GM10266 (cell line): ENCODE results near the gene NNAT.

ENCODE experiments used
- DNase-seq: peaks from one replicate; pipeline ENCODE4 v3.0.0; 2012; ENCODE audit errors: extremely low spot score
- TF ChIP-seq, protein P1 (sequence below): IDR thresholded peaks from 2 replicates; pipeline ENCODE4 v1.5.1; 2012; ENCODE audit warnings: mild to moderate bottlenecking, low read depth; ENCODE audit not compliant: control insufficient read depth, insufficient read depth; ENCODE audit errors: missing control alignments

Gene NNAT

DNA sequence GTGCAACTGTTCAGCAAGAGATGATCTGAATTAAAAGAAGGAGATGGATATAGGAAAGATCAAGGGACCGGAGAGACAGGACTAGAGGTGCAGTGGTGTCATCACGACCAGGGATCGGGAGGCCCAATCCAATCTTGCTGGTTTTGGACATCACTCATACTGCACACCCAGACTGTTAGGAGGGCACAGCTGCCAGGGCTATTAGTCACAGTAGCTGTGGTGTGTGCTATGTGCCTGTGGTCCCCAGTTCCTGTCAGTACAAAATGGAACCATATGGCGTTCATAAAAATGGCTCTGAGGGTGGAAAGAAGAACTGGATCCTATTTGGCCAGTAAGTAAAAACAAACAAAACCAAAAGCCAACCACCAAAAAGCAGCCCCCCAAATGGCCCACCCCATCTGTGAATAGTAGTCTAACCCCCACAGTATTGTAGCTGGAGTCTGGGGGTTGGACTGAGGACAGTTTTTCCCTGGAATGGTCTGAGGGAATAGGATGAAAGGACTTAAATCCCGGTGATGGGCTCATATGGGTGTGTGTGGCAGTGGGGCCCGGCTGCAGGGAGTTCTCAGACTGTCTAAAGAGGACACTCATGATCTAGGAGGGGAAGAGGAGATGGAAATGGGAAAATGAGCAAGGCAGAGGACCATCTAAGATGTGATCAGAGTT lies 9.3 kb upstream of the NNAT start:
- DNase-seq: no peak
- TF ChIP-seq, protein P1, sequence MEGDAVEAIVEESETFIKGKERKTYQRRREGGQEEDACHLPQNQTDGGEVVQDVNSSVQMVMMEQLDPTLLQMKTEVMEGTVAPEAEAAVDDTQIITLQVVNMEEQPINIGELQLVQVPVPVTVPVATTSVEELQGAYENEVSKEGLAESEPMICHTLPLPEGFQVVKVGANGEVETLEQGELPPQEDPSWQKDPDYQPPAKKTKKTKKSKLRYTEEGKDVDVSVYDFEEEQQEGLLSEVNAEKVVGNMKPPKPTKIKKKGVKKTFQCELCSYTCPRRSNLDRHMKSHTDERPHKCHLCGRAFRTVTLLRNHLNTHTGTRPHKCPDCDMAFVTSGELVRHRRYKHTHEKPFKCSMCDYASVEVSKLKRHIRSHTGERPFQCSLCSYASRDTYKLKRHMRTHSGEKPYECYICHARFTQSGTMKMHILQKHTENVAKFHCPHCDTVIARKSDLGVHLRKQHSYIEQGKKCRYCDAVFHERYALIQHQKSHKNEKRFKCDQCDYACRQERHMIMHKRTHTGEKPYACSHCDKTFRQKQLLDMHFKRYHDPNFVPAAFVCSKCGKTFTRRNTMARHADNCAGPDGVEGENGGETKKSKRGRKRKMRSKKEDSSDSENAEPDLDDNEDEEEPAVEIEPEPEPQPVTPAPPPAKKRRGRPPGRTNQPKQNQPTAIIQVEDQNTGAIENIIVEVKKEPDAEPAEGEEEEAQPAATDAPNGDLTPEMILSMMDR: no peak

DNA sequence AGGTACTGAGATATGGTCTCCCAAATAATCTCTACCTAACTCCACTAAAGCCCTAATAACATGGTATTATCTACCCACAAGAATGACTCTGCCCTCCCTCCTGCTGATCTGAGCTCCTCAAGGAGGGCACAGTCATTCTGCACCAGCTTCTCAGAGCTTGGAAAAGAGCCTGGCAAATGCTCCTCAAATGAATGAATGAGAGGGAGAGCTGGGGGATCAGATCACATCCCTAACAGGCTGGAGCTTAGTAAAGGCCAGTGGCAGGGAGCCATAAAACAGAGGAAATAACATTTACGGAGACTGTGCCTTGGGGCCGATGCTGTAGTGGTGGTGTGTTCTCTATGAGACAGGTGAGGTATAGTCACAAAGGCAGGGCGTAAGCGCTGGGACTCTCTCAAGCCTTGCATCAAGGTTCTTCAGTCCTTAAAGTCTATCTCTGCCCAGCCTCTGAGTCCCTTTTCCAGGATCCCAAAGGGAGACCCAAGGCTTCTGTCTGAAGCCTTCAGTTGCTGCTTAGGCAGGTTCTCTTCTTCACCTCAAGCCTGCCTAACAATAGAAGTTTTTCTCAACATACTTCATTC lies 7.2 kb upstream of the NNAT start:
- DNase-seq: no peak
- TF ChIP-seq, protein P1: no peak

- TF ChIP-seq, protein P1: no peak
- no peak for DNase-seq
These were observed 5.2 kb upstream of the NNAT start for GRCh38 chr20:37515876-37516275.

DNA sequence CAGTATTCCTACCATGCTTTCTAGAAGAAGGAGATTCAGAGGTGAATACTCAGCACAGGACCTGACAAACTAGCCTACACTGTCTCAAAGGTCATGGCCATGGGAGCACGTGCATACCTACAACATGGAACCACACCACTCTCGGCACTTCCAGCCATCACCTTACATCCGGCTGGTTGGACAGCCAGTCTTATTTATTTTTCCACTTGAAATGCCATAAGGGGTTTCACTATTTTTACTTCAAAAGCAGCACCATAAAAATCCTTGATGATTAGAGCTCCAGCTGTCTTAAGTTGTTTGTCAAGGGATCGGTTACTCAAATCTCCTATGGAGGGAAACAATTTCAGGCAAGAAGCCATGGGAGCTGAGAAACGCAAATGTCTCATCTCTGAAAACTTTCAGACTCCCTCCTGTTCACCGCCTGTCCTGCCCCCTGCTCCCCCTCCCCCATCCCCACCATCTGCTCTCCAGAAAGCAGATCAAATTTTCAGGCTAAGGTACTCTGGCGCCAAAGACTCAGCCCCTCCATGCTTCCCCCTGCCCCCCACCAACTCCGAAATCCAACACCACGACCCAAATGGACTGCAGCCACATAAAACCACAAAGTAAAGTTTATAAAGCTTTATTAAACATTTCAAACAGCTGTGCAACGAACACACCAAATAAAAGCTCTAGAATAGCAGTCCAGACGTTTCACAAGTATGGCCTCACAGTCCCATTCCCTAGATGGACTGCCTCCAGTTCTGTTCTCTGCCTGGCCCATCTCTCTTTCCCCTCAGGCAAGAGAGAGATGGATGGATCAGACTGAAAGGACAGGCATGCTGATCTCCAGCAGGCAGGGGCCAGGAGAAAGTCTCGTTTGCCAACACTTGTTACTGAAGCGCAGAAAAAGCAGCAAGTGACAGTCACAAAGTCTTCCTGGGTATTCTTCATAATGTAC lies 4.0 kb upstream of the NNAT start:
- no peak for DNase-seq
- TF ChIP-seq, protein P1: no peak

GRCh38 chr20:37518059-37518458 lies 3.0 kb upstream of the NNAT start:
- DNase-seq: no peak
- TF ChIP-seq, protein P1: no peak

DNA sequence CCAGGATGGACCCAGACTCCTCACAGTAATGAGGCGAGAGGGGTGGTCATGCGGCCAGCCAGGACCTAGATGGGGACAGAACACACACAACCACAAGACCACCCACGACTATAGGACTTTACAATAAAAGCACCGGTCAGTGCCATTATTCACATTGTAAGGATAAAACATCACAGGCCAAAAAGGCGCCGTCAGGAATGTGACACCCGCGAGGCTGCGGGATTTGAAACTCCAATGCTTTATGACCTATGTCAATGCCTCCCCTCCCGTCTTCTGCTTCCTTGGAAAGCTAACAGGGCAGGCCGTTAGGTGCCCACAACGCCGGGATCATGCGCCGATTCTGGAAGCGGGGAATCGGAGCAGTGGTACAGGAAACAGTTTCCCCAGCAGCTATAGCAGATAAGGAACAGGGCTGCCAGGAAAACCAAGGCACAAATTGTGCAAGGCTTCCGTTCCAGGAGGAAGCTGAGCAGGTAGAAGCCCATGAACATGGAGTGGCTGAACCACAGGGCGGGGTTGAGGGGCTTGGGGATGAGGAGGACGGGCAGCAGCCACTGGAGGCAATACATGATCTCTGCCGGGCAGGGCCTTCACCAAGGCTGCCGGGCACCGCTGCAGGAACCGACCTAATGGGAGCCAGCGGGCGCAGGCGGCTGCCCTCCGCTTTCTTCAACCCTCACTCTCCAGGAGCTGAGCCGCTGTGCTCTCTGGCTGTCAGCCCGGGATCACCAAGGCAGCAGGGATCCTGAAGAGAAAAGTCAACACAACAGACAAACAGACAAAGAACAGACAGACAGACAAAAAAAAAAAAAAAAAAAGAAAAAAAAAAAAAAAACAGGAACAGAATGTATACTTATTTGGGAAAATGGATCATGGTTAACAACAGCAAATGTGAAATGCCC lies 2.2 kb upstream of the NNAT start:
- TF ChIP-seq, protein P1: no peak
- no peak for DNase-seq
